ENCODE measurements around the gene TNFRSF8.

- TF ChIP-seq, protein P1, sequence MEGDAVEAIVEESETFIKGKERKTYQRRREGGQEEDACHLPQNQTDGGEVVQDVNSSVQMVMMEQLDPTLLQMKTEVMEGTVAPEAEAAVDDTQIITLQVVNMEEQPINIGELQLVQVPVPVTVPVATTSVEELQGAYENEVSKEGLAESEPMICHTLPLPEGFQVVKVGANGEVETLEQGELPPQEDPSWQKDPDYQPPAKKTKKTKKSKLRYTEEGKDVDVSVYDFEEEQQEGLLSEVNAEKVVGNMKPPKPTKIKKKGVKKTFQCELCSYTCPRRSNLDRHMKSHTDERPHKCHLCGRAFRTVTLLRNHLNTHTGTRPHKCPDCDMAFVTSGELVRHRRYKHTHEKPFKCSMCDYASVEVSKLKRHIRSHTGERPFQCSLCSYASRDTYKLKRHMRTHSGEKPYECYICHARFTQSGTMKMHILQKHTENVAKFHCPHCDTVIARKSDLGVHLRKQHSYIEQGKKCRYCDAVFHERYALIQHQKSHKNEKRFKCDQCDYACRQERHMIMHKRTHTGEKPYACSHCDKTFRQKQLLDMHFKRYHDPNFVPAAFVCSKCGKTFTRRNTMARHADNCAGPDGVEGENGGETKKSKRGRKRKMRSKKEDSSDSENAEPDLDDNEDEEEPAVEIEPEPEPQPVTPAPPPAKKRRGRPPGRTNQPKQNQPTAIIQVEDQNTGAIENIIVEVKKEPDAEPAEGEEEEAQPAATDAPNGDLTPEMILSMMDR (IDR thresholded peaks at IDR 0.05 in 8 of 11, conservative IDR thresholded peaks at IDR 0.05 in 3 of 11): no peak
- TF ChIP-seq POLR2AphosphoS5 (IDR thresholded peaks at IDR 0.05): no peak
Observed at GRCh38 chr1:12165342-12165741, 102.2 kb downstream of the TNFRSF8 start.

Data from spleen (tissue), 7 donors.